Measurements from ENCODE around the gene SLC1A6.
"Not testable (repeated sequence)": the region's sequence is repeated elsewhere in the genome, so short reads cannot be mapped to it uniquely, and the experiment has no call there.

SLC1A6 gene

DNA sequence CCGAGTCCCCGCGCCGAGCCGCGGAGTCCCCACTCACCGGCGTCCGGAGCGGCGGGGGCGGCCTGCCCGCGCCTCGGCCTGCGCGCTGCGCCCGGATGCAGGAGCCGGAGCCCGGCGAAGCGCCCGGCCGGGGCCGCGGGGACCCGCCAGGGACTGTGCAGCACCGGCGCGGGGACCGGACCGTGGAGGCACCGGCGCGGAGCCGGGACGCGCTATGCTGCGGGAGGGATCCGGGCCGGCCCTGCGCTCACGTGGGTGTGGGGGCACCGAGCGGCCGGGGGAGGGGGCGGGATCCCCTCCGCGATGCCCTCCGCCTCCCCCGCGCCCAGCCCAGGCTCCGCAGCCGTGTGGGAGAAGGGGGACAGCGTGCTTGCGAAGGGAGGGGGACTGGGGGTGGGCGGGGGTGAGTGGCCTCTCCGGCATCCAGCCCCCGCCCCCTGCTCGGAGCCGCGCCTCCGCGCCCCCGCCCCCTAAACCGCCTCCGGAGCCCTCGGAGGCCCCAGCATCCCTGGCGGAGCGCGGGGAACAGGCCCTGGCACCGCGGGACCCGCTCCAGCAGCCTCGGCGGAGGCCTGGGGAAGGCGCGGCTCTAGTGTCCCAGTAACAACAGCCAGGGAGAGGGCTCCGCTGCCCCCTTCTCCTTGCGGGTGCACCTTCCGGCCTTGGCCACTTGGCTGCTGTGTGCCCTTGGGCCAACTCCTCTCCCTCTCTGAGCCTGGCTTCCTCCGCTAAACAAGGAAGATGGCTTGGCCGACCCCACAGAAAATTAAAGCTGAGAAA is at the start of gene SLC1A6:
SLC1A6 (minus strand) TSS at position 389 of the 780 bp plus-strand sequence. CDS start 6,954 bp downstream, outside the sequence.
- Histone ChIP-seq H3K4me1 (ENCODE audit: control insufficient read depth, insufficient read depth, low read length) (no peaks in the 10 kb centered on the region), H3K27ac (ENCODE audit: low read length) (no peak within 1 kb of the TSS), H3K4me3 (ENCODE audit: low read length) (peak within 1 kb of the TSS; percentile 84), H3K36me3 (ENCODE audit: control insufficient read depth, insufficient read depth, low read length) (no peaks in the 10 kb centered on the region; the same call in 1 of the 2 replicates), H3K9me3 (ENCODE audit: control insufficient read depth, insufficient read depth, low read length) (no peaks in the 10 kb centered on the region), H3K27me3 (ENCODE audit: control insufficient read depth, insufficient read depth, low read length) (no peaks in the 10 kb centered on the region; the same call in 1 of the 2 replicates)
- no peak for DNase-seq (ENCODE audit: low read depth, low spot score)
- no CpG with 5 or more reads among the region's 84 CpGs for WGBS (ENCODE audit: insufficient coverage, insufficient read length)

- Histone ChIP-seq H3K36me3 (ENCODE audit: control insufficient read depth, insufficient read depth, low read length) (no peaks in the 10 kb centered on the region), H3K27ac (ENCODE audit: low read length) (no peak overlapping the region), H3K4me1 (ENCODE audit: control insufficient read depth, insufficient read depth, low read length) (no peaks in the 10 kb centered on the region; the same call in 1 of the 2 replicates), H3K27me3 (ENCODE audit: control insufficient read depth, insufficient read depth, low read length) (no peaks in the 10 kb centered on the region), H3K9me3 (ENCODE audit: control insufficient read depth, insufficient read depth, low read length) (no peaks in the 10 kb centered on the region), H3K4me3 (ENCODE audit: low read length) (no peak overlapping the region)
- 100% methylated on average over 2 of the region's 5 CpGs for WGBS (ENCODE audit: insufficient coverage, insufficient read length)
- DNase-seq (ENCODE audit: low read depth, low spot score): no peak
Measured at GRCh38 chr19:15028490-15028889, 48.8 kb upstream of the SLC1A6 start.

DNA sequence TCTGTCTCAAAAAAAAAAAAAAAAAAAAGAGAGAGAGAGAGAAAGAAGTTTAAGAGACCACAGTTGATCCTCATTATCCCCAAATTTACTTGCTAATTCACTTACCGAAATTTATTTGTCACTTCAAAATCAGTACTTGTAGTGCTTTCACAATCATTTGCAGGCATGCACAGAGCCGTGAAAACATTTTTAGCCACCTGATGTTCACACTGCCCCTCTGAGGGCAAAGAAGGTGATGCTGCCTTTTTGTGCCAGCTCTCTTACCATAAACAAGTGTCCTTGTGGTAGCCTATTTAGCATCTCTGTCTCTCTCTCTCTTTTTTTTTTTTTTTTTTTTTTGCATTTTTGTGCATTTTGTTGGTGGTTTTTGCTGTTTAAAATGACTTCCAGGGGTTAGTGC is 45.6 kb upstream of the SLC1A6 start:
- no peak overlapping the region for H3K4me3 ChIP-seq (ENCODE audit: low read length)
- DNase-seq (ENCODE audit: low read depth, low spot score): no peak
- no peaks in the 10 kb centered on the region; the same call in 1 of the 2 replicates for H3K36me3 ChIP-seq (ENCODE audit: control insufficient read depth, insufficient read depth, low read length)
- H3K9me3 ChIP-seq (ENCODE audit: control insufficient read depth, insufficient read depth, low read length): no peaks in the 10 kb centered on the region; the same call in 1 of the 2 replicates
- H3K27ac ChIP-seq (ENCODE audit: low read length): no peak overlapping the region
- no peaks in the 10 kb centered on the region for H3K27me3 ChIP-seq (ENCODE audit: control insufficient read depth, insufficient read depth, low read length)
- H3K4me1 ChIP-seq (ENCODE audit: control insufficient read depth, insufficient read depth, low read length): no peaks in the 10 kb centered on the region; the same call in 1 of the 2 replicates
- WGBS (ENCODE audit: insufficient coverage, insufficient read length): no CpG with 5 or more reads among the region's 2 CpGs

DNA sequence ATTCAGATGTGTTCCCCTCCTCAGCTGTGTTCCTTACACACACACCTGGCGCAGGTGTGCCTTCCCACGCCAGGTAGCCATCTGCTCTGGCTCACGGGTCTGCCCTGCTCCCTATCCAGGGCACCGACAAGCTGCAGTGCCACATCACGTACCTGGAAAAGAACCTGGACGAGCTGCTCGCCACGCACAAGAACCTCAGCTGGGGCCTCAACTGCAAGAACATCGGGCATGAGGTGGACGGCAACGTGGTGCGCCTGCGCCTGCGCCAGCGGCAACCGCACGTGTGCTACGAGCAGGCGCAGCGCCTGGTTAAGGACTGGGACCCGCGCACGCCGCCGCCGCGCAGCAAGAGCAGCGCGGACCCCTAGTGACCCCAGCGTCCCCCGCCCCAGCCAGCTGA is 43.1 kb upstream of the SLC1A6 start:
- WGBS (ENCODE audit: insufficient coverage, insufficient read length): no CpG with 5 or more reads among the region's 31 CpGs
- H3K27ac ChIP-seq (ENCODE audit: low read length): no peak overlapping the region
- no peaks in the 10 kb centered on the region for H3K27me3 ChIP-seq (ENCODE audit: control insufficient read depth, insufficient read depth, low read length)
- DNase-seq (ENCODE audit: low read depth, low spot score): no peak
- no peak overlapping the region for H3K4me3 ChIP-seq (ENCODE audit: low read length)
- no peaks in the 10 kb centered on the region; the same call in 1 of the 2 replicates for H3K4me1 ChIP-seq (ENCODE audit: control insufficient read depth, insufficient read depth, low read length)
- no peaks in the 10 kb centered on the region; the same call in 1 of the 2 replicates for H3K36me3 ChIP-seq (ENCODE audit: control insufficient read depth, insufficient read depth, low read length)
- H3K9me3 ChIP-seq (ENCODE audit: control insufficient read depth, insufficient read depth, low read length): no peaks in the 10 kb centered on the region; the same call in 1 of the 2 replicates

GRCh38 chr19:15021286-15022007 is 41.8 kb upstream of the SLC1A6 start:
- no CpG with 5 or more reads among the region's 45 CpGs for WGBS (ENCODE audit: insufficient coverage, insufficient read length)
- no peaks in the 10 kb centered on the region; the same call in 1 of the 2 replicates for H3K36me3 ChIP-seq (ENCODE audit: control insufficient read depth, insufficient read depth, low read length)
- no peaks in the 10 kb centered on the region for H3K27me3 ChIP-seq (ENCODE audit: control insufficient read depth, insufficient read depth, low read length)
- H3K4me3 ChIP-seq (ENCODE audit: low read length): no peak overlapping the region
- no peaks in the 10 kb centered on the region; the same call in 1 of the 2 replicates for H3K9me3 ChIP-seq (ENCODE audit: control insufficient read depth, insufficient read depth, low read length)
- no peak for DNase-seq (ENCODE audit: low read depth, low spot score)
- H3K4me1 ChIP-seq (ENCODE audit: control insufficient read depth, insufficient read depth, low read length): no peaks in the 10 kb centered on the region; the same call in 1 of the 2 replicates
- H3K27ac ChIP-seq (ENCODE audit: low read length): no peak overlapping the region

DNA sequence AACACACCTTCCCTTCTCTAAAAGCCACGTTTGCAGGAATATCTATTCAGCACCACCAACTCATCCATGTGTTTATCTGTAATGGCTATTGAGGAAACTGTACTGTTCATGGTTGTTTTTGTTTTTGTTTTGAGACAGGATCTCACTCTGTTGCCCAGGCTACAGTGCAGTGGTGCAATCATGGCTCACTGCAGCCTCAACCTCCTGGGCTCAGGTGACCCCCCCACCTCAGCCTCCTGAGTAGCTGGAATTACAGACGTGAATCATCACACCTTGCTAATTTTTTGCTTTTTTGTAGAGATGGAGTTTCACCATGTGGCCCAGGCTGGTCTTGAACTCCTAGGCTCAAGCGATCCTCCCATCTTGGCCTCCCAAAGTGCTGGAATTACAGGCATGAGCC is 39.2 kb upstream of the SLC1A6 start:
- H3K27me3 ChIP-seq (ENCODE audit: control insufficient read depth, insufficient read depth, low read length); H3K9me3 ChIP-seq (ENCODE audit: control insufficient read depth, insufficient read depth, low read length); H3K4me1 ChIP-seq (ENCODE audit: control insufficient read depth, insufficient read depth, low read length); H3K4me3 ChIP-seq (ENCODE audit: low read length); DNase-seq (ENCODE audit: low read depth, low spot score); H3K36me3 ChIP-seq (ENCODE audit: control insufficient read depth, insufficient read depth, low read length); H3K27ac ChIP-seq (ENCODE audit: low read length): not testable (repeated sequence)
- no CpG with 5 or more reads among the region's 3 CpGs for WGBS (ENCODE audit: insufficient coverage, insufficient read length)

DNA sequence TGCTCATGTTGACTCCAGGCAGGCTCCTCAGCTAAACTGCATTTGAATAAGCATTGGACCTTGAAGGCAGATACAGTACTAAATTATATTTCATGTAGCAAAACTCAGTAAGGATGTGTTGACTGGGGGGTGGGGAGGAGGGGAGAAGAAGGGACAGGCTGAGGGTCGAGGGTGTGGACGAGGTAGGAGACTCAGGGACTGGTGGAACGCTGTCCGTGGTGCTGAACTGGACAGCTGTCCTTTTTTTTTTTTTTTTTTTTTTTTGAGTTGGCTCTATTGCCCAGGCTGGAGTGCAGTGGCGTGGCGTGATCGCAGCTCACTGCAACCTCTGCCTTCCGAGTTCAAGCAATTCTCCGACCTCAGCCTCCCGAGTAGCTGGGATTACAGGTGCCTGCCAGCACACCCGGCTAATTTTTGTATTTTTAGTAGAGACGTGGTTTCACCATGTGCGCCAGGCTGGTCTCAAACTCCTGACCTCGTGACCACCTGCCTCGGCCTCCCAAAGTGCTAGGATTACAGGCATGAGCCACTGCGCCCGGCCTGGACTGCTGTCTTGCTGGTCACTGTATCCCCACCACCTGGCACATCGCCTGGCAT is 36.4 kb upstream of the SLC1A6 start:
- peaks cover 3% of the 10 kb centered on the region; the same call in 1 of the 2 replicates for H3K27me3 ChIP-seq (ENCODE audit: control insufficient read depth, insufficient read depth, low read length)
- H3K27ac ChIP-seq (ENCODE audit: low read length): no peak overlapping the region
- no peak for DNase-seq (ENCODE audit: low read depth, low spot score)
- no peaks in the 10 kb centered on the region for H3K9me3 ChIP-seq (ENCODE audit: control insufficient read depth, insufficient read depth, low read length)
- H3K4me1 ChIP-seq (ENCODE audit: control insufficient read depth, insufficient read depth, low read length): no peaks in the 10 kb centered on the region
- no peaks in the 10 kb centered on the region for H3K36me3 ChIP-seq (ENCODE audit: control insufficient read depth, insufficient read depth, low read length)
- WGBS (ENCODE audit: insufficient coverage, insufficient read length): no CpG with 5 or more reads among the region's 18 CpGs
- no peak overlapping the region for H3K4me3 ChIP-seq (ENCODE audit: low read length)

GRCh38 chr19:15014579-15014978 is 34.9 kb upstream of the SLC1A6 start:
- Histone ChIP-seq H3K4me1 (ENCODE audit: control insufficient read depth, insufficient read depth, low read length) (peaks cover 2% of the 10 kb centered on the region; the same call in 1 of the 2 replicates), H3K4me3 (ENCODE audit: low read length) (no peak overlapping the region), H3K36me3 (ENCODE audit: control insufficient read depth, insufficient read depth, low read length) (no peaks in the 10 kb centered on the region), H3K27ac (ENCODE audit: low read length) (no peak overlapping the region), H3K27me3 (ENCODE audit: control insufficient read depth, insufficient read depth, low read length) (peaks cover 3% of the 10 kb centered on the region; the same call in 1 of the 2 replicates), H3K9me3 (ENCODE audit: control insufficient read depth, insufficient read depth, low read length) (no peaks in the 10 kb centered on the region)
- DNase-seq (ENCODE audit: low read depth, low spot score): no peak
- WGBS (ENCODE audit: insufficient coverage, insufficient read length): no CpG with 5 or more reads among the region's 11 CpGs

GRCh38 chr19:15010501-15011300 is 31.0 kb upstream of the SLC1A6 start:
- Histone ChIP-seq H3K27ac (ENCODE audit: low read length) (no peak overlapping the region), H3K27me3 (ENCODE audit: control insufficient read depth, insufficient read depth, low read length) (peaks cover 3% of the 10 kb centered on the region; the same call in 1 of the 2 replicates), H3K9me3 (ENCODE audit: control insufficient read depth, insufficient read depth, low read length) (no peaks in the 10 kb centered on the region), H3K4me1 (ENCODE audit: control insufficient read depth, insufficient read depth, low read length) (peaks cover 2% of the 10 kb centered on the region; the same call in 1 of the 2 replicates), H3K4me3 (ENCODE audit: low read length) (peak overlapping the region; percentile 36; the same call in 1 of the 2 replicates), H3K36me3 (ENCODE audit: control insufficient read depth, insufficient read depth, low read length) (no peaks in the 10 kb centered on the region)
- no CpG with 5 or more reads among the region's 73 CpGs for WGBS (ENCODE audit: insufficient coverage, insufficient read length)
- DNase-seq (ENCODE audit: low read depth, low spot score): peak; percentile 47

Data from iPS DF 6.9 (cell line).